Measurements from ENCODE around the gene CACNA1C.

GRCh38 chr12:2288471-2288870 lies 235.7 kb downstream of the CACNA1C start:
- TF ChIP-seq CTCF (conservative IDR thresholded peaks at IDR 0.05; ENCODE audit: low read depth, low read length) (no peak), EZH2 (IDR thresholded peaks at IDR 0.05; ENCODE audit: borderline replicate concordance, low read depth, low read length, poor library complexity, severe bottlenecking) (no peak)

Measured in A673 (cell line).